ENCODE measurements around the gene MRLN. TPM values are rescaled to one million over a fixed set of nuclear protein-coding genes. Genes with fewer than 3 reads are reported as not detected.

The MRLN gene
- total and polyA plus RNA-seq, 2 of the 8 experiments (the other 6 are each of a cell fraction or from before 2014, with no cell fraction given), result 0.21 TPM; not detected in 1

- H4K5ac ChIP-seq (ENCODE audit: insufficient read length, low read depth, low read length), result no peak overlapping the region
- H3K4me1 ChIP-seq (replicated peaks in 1 of 4; ENCODE audit: control insufficient read depth in 3 of 4, insufficient read depth in 4 of 4, low read length in 3 of 4), result no peaks in the 10 kb centered on the region
- FAIRE-seq, result no peak
- no peak for TF ChIP-seq SP4 (IDR thresholded peaks at IDR 0.05; ENCODE audit: low read length)
- no peak overlapping the region for H3K27ac ChIP-seq (ENCODE audit: low read depth, low read length)
- H2BK12ac ChIP-seq (ENCODE audit: low read depth, low read length), result no peak overlapping the region
- H3K4ac ChIP-seq (replicated peaks; ENCODE audit: insufficient read length, low read depth, low read length), result no peak overlapping the region
- H3K9me3 ChIP-seq (ENCODE audit: insufficient read depth in 2 of 2, low read depth in 1 of 2, low read length in 1 of 2), result peaks cover 2 to 7% of the 10 kb centered on the region in 2 experiments; a peak in 2 of 4 replicates
- H3K79me1 ChIP-seq (ENCODE audit: low read depth, low read length), result no peaks in the 10 kb centered on the region
- no peaks in the 10 kb centered on the region for H4K20me1 ChIP-seq (replicated peaks in 1 of 2; ENCODE audit: control insufficient read depth in 1 of 2, insufficient read depth in 2 of 2, low read length in 2 of 2)
- no peak for DNase-seq (ENCODE audit: low read depth in 1 of 2, low spot score in 2 of 2)
- H2BK120ac ChIP-seq (replicated peaks; ENCODE audit: low read depth, low read length), result no peak overlapping the region
- H3K9ac ChIP-seq (replicated peaks in 1 of 4; ENCODE audit: extremely low read depth in 1 of 4, low read depth in 3 of 4, low read length in 3 of 4), result no peak overlapping the region
- no peaks in the 10 kb centered on the region for H3K79me2 ChIP-seq (ENCODE audit: control insufficient read depth in 1 of 2, insufficient read depth in 2 of 2, low read length in 2 of 2)
- H3K56ac ChIP-seq (replicated peaks; ENCODE audit: insufficient read length, low read depth, low read length), result no peak overlapping the region
- no peak overlapping the region for H3K14ac ChIP-seq (ENCODE audit: insufficient read length)
- H2AK5ac ChIP-seq (ENCODE audit: low read depth, low read length), result no peak overlapping the region
- no peak overlapping the region for H3K4me3 ChIP-seq (ENCODE audit: extremely low read depth in 1 of 4, insufficient read depth in 2 of 4, low read depth in 3 of 4, low read length in 4 of 4)
- CTCF ChIA-PET (ENCODE audit: partially characterized antibody), result interaction anchor here (0.9 to 1.3 kb wide), 3 partner anchors 9 to 357 kb away, joined by 3 to 5 read pairs (median 5); no protein-coding TSS in a partner anchor
- no peak overlapping the region for H3K18ac ChIP-seq (ENCODE audit: extremely low read depth, low read length)
- no peak overlapping the region for H2AFZ ChIP-seq (ENCODE audit: low read length)
- H3K27me3 ChIP-seq (replicated peaks in 1 of 4; ENCODE audit: control insufficient read depth in 3 of 4, extremely low read depth in 1 of 4, insufficient read depth in 3 of 4, low read length in 3 of 4), result no peaks in the 10 kb centered on the region
- H2BK15ac ChIP-seq (ENCODE audit: low read length), result no peak overlapping the region
- no peaks in the 10 kb centered on the region for H3K36me3 ChIP-seq (ENCODE audit: control insufficient read depth in 2 of 4, insufficient read depth in 4 of 4, low read length in 3 of 4)
- no peak overlapping the region for H3K23ac ChIP-seq (ENCODE audit: insufficient read length)
- POLR2A ChIA-PET (ENCODE audit: partially characterized antibody), result no interaction called here
- no peaks in the 10 kb centered on the region for H3K23me2 ChIP-seq (ENCODE audit: low read depth, low read length)
- no peak overlapping the region for H2BK5ac ChIP-seq (ENCODE audit: low read depth, low read length)
- 90% methylated on average over 3 of the region's 3 CpGs; no CpG with 5 or more reads in 1 of the 2 experiments for WGBS, 2 experiments (ENCODE audit: extremely low coverage in 1 of 2, insufficient coverage in 1 of 2, insufficient read length in 1 of 2, insufficient replicate concordance in 2 of 2, low coverage in 1 of 2, low lambda C conversion rate in 2 of 2, missing lambda C conversion rate in 1 of 2)
- no peak overlapping the region for H3K4me2 ChIP-seq (ENCODE audit: insufficient read depth in 1 of 2, low read depth in 2 of 2, low read length in 2 of 2)
- H2BK20ac ChIP-seq (ENCODE audit: low read length), result no peak overlapping the region
- H4K91ac ChIP-seq (replicated peaks; ENCODE audit: insufficient read length, low read length), result no peak overlapping the region
- H4K8ac ChIP-seq (ENCODE audit: extremely low read depth, insufficient read depth, low read length), result no peak overlapping the region
These were observed 4.7 kb upstream of the MRLN start for GRCh38 chr10:59757966-59758365.

All from H1 (cell line).